Suprapubic skin (tissue), 4 donors: ENCODE data around the gene MYO18B. TPM values are rescaled to one million over a fixed set of nuclear protein-coding genes. Genes with fewer than 3 reads are reported as not detected.

Source experiments
- DNase-seq, 2 donors: peaks; one replicate each; pipeline ENCODE4 v3.0.0-alpha.2; 2019; ENCODE audit warnings: low spot score in 2 of 2
- H3K27ac ChIP-seq: fragments of 200-600 bp; sonication (generic); one replicate; pipeline ENCODE4 v1.5.1; 2019
- H3K27me3 ChIP-seq: fragments of 200-600 bp; sonication (generic); one replicate; pipeline ENCODE4 v1.5.1; 2019
- H3K36me3 ChIP-seq: fragments of 200-600 bp; sonication (generic); one replicate; pipeline ENCODE4 v1.5.1; 2019
- H3K4me1 ChIP-seq: fragments of 200-600 bp; sonication (generic); one replicate; pipeline ENCODE4 v1.5.1; 2019
- H3K4me3 ChIP-seq: fragments of 200-600 bp; sonication (generic); one replicate; pipeline ENCODE4 v1.5.1; 2019; ENCODE audit warnings: mild to moderate bottlenecking
- H3K9me3 ChIP-seq: fragments of 200-600 bp; sonication (generic); one replicate; pipeline ENCODE4 v1.5.1; 2019
- EP300 ChIP-seq: sonication (generic); formaldehyde crosslinking; IDR thresholded peaks from one replicate; pipeline ENCODE4 v1.6.1; 2017; ENCODE audit warnings: antibody characterized with exemption
- POLR2A ChIP-seq, 2 donors: fragments of 450-650 bp; IDR thresholded peaks; one replicate each; pipeline ENCODE4 v1.6.1; 2017; ENCODE audit warnings: antibody characterized with exemption in 2 of 2, mild to moderate bottlenecking in 2 of 2, moderate library complexity in 2 of 2
- POLR2AphosphoS5 ChIP-seq, 3 donors: sonication (generic); formaldehyde crosslinking; IDR thresholded peaks; one replicate each; pipeline ENCODE4 v1.6.1; 2017; ENCODE audit warnings: antibody characterized with exemption in 3 of 3
- WGBS: methylation state at CpG from one replicate; pipeline ENCODE4 v1.1.5; 2018; 5-methylcytosine and 5-hydroxymethylcytosine counted together
- total RNA-seq, 4 donors: library from RNA; depleted of rRNA; stranded (reverse); fragments of >200 nt; gene quantifications; one replicate each; pipeline ENCODE4 v1.1.0, GENCODE V29; 2016
- TF ChIP-seq, protein P1 (sequence below), 2 donors: fragments of 200-600 bp in 1 of 2; fragments of 450-650 bp in 1 of 2; sonication (generic) in 1 of 2; IDR thresholded peaks; one replicate each; pipeline ENCODE4 v1.5.1; 2016 to 2019; ENCODE audit warnings: antibody characterized with exemption in 2 of 2, mild to moderate bottlenecking in 1 of 2, moderate library complexity in 1 of 2

The MYO18B gene
- total RNA-seq, 4 donors from 2014 or later, result 1.2 to 3.2 (median 1.7) TPM

- H3K27ac ChIP-seq, result no peak overlapping the region
- WGBS, result 86% methylated on average over 4 of the region's 4 CpGs
- TF ChIP-seq, protein P1, sequence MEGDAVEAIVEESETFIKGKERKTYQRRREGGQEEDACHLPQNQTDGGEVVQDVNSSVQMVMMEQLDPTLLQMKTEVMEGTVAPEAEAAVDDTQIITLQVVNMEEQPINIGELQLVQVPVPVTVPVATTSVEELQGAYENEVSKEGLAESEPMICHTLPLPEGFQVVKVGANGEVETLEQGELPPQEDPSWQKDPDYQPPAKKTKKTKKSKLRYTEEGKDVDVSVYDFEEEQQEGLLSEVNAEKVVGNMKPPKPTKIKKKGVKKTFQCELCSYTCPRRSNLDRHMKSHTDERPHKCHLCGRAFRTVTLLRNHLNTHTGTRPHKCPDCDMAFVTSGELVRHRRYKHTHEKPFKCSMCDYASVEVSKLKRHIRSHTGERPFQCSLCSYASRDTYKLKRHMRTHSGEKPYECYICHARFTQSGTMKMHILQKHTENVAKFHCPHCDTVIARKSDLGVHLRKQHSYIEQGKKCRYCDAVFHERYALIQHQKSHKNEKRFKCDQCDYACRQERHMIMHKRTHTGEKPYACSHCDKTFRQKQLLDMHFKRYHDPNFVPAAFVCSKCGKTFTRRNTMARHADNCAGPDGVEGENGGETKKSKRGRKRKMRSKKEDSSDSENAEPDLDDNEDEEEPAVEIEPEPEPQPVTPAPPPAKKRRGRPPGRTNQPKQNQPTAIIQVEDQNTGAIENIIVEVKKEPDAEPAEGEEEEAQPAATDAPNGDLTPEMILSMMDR (IDR thresholded peaks at IDR 0.05), result no peak
- TF ChIP-seq POLR2AphosphoS5 (IDR thresholded peaks at IDR 0.05) (no peak), EP300 (no peak), POLR2A (IDR thresholded peaks at IDR 0.05) (no peak)
- H3K4me1 ChIP-seq, result no peaks in the 10 kb centered on the region
- peaks cover 11% of the 10 kb centered on the region for H3K27me3 ChIP-seq
- H3K4me3 ChIP-seq, result no peak overlapping the region
- DNase-seq, result no peak
- peaks cover 7% of the 10 kb centered on the region for H3K9me3 ChIP-seq
- H3K36me3 ChIP-seq, result no peaks in the 10 kb centered on the region
Measured at GRCh38 chr22:25770333-25770732, 28.3 kb downstream of the MYO18B start.

DNA sequence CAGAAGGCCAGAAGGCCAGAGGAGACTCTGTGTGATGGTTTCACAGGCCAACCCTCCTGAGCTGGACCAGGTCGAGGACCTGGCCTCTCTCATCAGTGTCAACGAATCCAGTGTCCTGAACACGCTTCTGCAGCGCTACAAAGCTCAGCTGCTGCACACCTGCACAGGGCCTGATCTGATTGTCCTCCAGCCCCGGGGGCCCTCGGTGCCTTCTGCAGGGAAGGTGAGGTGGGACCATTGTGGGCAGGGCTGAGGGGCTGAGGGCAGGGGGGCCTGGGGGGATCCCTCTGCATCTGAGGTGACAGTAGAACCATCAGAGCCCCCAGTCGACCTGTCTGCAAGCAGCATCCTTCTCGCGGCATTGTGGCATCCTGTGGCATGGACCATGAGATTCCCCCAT, 30.3 kb downstream of the MYO18B start:
- no peak for DNase-seq
- 56% methylated on average over 6 of the region's 9 CpGs for WGBS
- H3K4me1 ChIP-seq, result no peaks in the 10 kb centered on the region
- H3K27me3 ChIP-seq, result peaks cover 5% of the 10 kb centered on the region
- no peak overlapping the region for H3K4me3 ChIP-seq
- H3K36me3 ChIP-seq, result no peaks in the 10 kb centered on the region
- TF ChIP-seq POLR2AphosphoS5 (IDR thresholded peaks at IDR 0.05) (no peak), EP300 (no peak), POLR2A (IDR thresholded peaks at IDR 0.05) (no peak)
- TF ChIP-seq, protein P1 (IDR thresholded peaks at IDR 0.05), result no peak
- no peak overlapping the region for H3K27ac ChIP-seq
- no peaks in the 10 kb centered on the region for H3K9me3 ChIP-seq

- TF ChIP-seq POLR2A (IDR thresholded peaks at IDR 0.05), result no peak
- TF ChIP-seq, protein P1 (IDR thresholded peaks at IDR 0.05), result no peak
- TF ChIP-seq EP300, result no peak
- TF ChIP-seq POLR2AphosphoS5 (IDR thresholded peaks at IDR 0.05), result no peak
- no peaks in the 10 kb centered on the region for H3K9me3 ChIP-seq
- WGBS, result 68% methylated on average over 12 of the region's 12 CpGs
- H3K27ac ChIP-seq, result no peak overlapping the region
- no peak for DNase-seq
- H3K4me3 ChIP-seq, result no peak overlapping the region
- H3K4me1 ChIP-seq, result no peaks in the 10 kb centered on the region
- H3K36me3 ChIP-seq, result no peaks in the 10 kb centered on the region
- no peaks in the 10 kb centered on the region for H3K27me3 ChIP-seq
Measured at GRCh38 chr22:25774575-25775026, 32.6 kb downstream of the MYO18B start.

DNA sequence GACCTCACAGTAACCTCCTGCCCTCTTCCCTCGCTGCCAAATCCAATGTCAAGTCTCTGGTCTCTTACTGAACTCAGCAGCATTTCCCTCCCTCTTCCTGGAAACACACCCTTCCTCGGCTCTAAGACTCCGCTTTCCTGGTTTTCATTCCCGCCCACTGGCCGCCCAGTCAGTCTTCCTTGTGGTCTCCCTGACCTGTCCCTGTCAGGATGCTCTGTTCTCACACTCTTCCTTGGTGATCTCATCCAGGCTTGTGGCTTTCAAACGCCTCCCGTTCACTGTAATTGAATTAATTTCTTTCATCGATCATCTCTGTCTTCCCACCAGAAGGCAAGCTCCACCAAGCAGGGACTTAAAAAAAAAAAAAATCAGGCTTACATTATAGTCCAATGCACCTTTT, 33.5 kb downstream of the MYO18B start:
- no peak overlapping the region for H3K4me3 ChIP-seq
- H3K27ac ChIP-seq, result no peak overlapping the region
- no peaks in the 10 kb centered on the region for H3K36me3 ChIP-seq
- 61% methylated on average over 8 of the region's 8 CpGs for WGBS
- no peak for DNase-seq
- TF ChIP-seq POLR2A (IDR thresholded peaks at IDR 0.05), result no peak
- TF ChIP-seq, protein P1 (IDR thresholded peaks at IDR 0.05), result no peak
- TF ChIP-seq POLR2AphosphoS5 (IDR thresholded peaks at IDR 0.05), result no peak
- no peak for TF ChIP-seq EP300
- H3K9me3 ChIP-seq, result no peaks in the 10 kb centered on the region
- H3K4me1 ChIP-seq, result no peaks in the 10 kb centered on the region
- H3K27me3 ChIP-seq, result peaks cover 6% of the 10 kb centered on the region

DNA sequence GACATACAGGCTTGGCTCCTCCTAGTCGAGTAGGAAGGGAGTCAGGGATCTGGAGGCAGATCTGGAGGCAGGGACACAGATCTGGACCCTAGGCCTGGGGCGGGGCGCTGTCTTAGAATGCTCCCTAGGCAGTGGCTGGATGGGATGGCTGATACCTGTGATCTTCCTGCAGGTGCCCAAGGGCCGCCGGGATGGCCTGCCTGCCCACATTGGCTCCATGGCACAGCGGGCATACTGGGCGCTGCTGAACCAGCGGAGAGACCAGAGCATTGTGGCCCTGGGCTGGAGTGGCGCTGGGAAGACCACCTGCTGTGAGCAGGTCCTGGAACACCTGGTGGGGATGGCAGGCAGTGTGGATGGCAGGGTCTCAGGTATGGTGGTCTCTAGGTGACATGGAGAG, 35.4 kb downstream of the MYO18B start:
- 84% methylated on average over 7 of the region's 9 CpGs for WGBS

More for the DNA sequence above, 35.4 kb downstream of the MYO18B start:
- Histone ChIP-seq H3K4me1 (no peaks in the 10 kb centered on the region), H3K9me3 (no peaks in the 10 kb centered on the region), H3K27ac (no peak overlapping the region), H3K4me3 (no peak overlapping the region), H3K27me3 (peaks cover 13% of the 10 kb centered on the region), H3K36me3 (no peaks in the 10 kb centered on the region)
- TF ChIP-seq POLR2AphosphoS5 (IDR thresholded peaks at IDR 0.05) (no peak), EP300 (no peak), POLR2A (IDR thresholded peaks at IDR 0.05) (no peak)
- TF ChIP-seq, protein P1 (IDR thresholded peaks at IDR 0.05), result no peak
- DNase-seq, result no peak
